Middle frontal gyrus (tissue), 1 donor: ENCODE measurements around the gene REEP5.
"Not testable (repeated sequence)": the region's sequence is repeated elsewhere in the genome, so short reads cannot be mapped to it uniquely, and the experiment has no call there.

Experiments
- DNase-seq: peaks from one replicate; pipeline ENCODE4 v3.0.0-alpha.2; 2015; ENCODE audit warnings: low spot score; ENCODE audit errors: extremely low spot score

The REEP5 gene

DNA sequence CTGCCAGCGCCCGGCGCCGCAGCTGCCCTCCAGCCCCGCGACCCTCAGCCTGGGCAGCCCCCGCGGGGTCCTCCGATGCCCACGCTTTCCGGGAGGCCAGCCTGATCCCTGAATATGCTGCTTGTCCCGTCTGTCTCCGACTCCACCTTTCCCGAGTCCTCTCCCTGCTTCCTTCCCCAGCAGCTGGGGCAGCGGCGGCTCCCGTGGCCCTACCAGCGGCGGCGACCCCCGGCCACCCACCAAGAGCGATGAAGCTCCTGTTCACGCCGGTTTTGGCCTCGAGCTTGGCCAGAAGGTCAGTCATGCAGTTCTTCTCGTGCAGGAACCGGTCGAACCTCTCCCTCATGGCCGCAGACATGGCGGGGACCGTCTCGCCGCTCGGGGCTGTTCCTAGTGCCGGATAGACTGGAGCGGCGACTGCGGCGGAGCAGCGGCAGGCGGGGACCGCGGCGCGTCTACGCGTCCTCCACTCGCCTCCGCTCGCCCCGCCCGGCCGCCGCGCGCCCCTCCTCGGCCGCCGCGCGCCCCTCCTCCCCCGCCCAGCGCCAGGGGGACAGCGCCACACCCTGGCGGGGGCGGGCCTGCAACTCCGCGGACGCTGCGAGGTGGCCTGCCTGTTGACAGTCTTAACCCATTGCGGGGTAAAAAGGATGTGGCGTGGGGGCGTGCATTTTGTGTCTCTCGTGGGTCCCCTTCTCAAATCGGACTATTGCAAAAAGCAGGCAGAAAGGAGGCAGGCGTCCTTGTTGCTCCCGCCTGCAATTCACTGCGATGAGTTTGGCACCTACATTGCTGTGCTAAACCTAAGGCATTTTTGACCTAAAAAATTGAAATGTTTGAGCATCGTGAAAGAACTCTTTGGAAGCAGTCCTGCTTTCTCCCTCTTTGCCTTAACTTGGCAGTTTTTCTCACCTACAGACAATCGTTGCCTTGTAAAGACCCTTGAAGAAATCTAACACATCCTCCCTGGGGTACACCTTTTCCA, at the start of gene REEP5:
Gene REEP5 (minus strand): TSS at position 395 of the 985 bp plus-strand sequence. CDS start 37 bp downstream, at position 358.
- DNase-seq, result peak; percentile 69

DNA sequence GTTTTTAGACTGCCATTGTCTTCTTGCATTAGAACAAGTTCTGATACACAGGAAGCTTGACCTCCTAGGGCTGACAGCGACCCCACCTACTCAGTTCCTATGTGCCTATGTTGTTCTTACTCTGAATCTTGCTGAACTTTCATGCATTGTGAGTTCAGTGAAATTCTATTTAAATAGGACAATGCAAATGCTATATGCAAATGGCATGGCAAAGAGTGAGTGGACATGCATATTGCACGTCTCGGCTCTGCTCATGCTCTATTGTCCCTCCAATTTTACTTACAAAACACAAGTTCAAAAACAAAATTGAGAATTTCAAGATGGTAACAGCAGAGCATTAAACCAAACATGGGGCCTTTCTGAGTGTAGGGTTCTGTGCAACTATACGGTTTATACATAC, 49.2 kb upstream of the REEP5 start:
- DNase-seq, result no peak

DNA sequence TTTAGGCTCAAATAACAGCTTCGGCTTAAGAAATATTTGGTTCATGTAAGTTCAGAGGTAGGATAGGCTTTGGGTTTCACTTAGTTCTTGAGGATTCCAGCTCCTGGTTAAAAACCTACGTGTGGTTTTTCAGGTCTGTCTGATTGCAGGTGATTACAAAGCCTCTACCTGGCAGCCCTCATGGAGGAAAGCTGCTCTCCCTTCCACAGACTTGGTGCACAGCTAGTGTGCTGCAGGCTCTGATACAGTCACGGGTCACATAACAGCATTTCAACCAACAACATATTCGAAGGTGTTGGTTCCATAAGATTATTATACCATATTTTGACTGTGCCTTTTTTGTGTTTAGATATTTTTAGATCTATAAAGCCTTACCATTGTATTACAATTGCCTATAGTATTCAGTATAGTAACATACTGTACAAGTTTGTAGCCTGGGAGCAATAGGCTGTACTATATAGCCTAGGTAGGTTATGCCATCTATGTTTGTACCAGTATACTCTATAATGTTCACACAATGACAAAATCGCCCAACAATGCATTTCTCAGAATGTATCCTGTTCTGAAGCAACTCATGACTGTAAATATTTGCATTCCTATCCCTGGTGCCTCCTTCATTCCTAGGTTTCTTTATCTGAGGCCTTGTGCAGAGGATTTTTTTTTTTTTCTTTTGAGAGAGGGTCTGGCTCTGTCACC, 46.5 kb upstream of the REEP5 start:
- no peak for DNase-seq

DNA sequence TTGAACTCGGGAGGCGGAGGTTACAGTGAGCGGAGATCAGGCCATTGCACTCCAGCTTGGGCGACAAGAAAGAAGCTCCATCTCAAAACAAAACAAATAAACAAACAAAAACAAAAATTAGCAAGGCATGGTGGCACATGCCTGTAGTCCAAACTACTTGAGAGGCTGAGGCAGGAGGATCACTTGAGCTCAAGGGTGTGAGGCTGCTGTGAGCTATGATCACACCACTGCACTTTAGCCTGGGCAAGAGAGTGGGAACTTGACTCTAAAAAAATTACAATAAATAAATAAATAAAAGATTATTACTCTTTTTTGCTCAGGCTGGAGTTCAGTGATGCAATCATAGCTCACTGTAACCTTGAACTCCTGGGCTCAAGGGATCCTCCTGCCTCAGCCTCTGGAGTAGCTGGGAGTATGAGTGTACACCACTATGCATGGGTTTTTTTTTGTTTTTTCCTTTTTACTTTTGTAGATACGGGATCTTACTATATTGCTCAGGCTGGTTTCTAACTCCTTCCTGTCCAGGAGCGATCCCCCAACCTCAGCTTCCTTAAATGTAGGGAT, 45.6 kb upstream of the REEP5 start:
- no peak for DNase-seq

DNA sequence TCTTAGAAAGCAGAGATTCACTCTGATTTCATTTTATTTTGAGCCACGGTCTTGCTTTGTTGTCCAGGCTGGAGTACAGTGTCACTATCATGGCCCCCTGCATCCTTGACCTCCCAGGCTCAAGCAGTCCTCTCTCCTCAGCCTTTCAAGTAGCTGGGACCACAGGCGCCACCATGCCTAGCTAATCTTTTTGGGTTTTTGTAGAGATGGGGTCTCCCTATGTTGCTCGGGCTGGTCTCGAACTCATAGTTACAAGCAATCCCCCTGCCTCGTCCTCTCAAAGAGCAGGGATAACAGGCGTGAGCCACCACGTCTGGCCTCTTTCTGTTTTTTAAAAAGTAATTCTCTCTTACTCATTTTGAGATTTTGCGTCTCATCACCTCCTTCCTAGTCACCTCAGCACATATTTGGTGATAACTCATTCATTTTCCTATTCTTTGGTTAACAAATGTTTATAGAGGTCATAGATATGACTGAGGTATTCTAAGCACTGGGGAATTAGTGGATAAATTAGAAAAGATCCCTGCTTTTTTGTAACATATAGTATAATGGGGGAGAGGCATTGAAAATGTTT, 43.8 kb upstream of the REEP5 start:
- DNase-seq, result no peak

DNA sequence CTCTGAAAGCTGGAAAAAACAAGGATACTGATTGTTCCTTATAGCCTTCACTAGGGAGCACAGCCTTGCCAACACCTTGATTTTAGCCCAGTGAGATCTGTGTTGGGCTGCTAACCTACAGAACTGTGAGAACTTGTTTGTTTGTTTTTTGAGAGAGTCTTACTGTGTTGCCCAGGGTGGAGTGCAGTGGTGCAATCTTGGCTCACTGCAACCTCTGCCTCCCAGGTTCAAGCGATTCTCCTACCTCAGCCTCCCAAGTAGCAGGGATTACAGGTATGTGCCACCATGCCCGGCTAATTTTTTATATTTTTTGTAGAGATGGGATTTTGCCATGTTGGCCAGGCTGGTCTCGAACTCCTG, 41.3 kb upstream of the REEP5 start:
- not testable (repeated sequence) for DNase-seq

DNA sequence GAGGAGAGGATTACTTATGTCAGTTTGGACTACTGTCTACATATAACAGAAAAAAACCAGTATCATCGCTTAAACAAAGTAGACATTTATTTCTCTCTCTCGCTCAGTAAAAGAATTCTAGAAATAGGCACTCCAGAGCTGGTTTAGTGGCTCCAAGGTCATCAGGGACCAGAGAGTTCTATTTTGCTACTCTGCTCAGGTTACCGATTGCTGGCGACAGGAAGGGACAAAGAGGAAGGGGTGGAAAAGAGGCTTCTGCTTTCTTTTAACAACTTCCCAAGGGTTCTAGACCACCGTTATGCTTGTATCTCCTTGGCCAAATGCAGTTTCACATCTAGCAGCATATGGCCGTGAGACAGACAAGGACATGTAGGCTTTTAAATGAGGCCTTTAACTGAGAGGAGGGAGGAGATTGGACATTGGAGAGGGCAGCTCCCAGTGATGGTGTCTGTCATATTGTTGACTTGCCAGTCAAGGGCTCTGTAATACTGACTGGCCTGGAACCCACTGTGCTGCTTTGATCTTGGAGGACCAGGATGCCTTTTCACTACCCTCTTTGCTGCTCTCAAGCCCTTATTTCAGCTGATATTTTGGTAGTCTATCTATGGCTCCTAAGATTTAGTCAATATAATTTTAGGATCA, 39.0 kb upstream of the REEP5 start:
- no peak for DNase-seq

DNA sequence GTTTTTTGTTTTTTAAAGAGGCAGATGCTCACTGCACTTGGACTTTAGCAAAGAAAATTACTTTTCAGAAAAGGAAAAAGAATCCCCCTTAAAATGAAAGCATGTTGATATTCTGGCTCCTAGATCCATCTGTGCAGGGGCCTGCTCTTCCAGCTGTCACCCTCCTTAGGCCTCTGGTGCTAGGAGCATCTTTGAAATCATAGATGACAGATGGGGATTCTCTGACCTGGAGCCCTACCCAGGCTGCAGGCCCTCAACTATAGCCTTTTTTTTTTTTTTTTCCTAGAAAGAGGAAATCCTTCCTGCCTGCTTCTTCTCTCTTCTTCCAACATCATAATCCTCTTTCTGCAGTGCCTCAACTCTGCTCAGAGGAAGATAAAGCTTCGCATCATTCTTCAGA, 38.3 kb upstream of the REEP5 start:
- DNase-seq, result no peak

DNA sequence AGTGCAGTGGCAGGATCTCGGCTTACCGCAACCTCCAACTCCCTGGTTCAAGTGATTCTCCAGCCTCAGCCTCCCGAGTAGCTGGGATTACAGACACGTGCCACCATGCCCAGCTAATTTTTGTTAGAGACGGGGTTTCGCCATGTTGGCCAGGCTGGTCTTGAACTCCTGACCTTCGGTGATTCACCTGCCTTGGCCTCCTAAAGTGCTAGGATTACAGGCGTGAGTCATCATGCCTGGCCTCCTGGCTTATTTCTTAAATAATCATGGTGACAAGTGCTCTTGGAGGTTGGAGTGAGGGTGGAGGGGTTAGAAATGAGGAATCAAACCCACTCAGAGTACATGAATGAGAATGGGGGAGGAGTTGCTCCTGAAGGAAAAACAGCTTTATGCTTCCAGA, 37.8 kb upstream of the REEP5 start:
- DNase-seq, result not testable (repeated sequence)

DNA sequence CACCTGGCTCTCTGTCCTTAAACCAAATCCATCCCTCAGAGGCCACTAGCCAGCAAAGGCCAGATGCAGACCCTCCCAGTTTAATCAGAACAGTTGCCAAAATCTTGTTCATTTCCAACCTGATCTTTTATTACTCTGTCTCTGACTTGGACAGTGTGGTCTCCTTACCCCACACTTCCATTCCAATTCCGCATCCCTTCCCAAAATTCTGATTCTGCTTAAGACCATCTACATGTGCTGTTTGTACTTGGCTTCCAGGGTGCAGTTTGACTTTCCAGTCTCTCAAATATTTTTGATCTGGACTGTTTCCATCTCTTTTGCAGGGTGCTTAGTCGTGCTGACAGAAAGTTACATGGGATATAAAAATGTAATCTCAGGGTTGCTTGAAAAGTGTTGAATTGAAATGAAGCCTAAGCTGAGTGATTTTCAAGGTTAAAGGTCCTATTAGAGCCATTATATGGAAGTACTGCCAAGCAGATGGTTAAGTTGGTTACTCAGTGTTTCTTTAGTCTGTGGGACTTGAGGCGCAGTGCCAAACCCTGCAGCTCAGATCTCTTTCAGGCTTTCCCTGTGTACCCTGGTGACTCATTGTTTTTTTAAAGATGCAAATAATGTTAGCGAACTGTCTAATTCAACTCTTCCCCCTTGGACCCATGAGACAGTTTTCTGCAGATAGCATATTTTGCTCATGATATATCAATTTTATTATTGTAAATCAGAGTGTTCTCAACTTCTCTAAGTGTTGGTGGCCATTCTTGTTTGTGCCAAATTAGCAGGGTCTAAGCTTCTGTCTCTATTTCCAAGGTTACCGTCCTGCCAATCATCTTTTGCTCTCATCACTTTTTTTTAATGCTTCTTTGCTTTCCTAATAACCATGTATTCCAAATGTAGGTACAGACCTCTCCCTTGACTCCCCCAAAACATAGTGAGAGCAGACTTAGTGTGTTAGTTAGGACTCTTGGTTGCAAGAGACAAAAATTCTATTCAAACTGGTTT, 36.4 kb upstream of the REEP5 start:
- DNase-seq, result no peak

DNA sequence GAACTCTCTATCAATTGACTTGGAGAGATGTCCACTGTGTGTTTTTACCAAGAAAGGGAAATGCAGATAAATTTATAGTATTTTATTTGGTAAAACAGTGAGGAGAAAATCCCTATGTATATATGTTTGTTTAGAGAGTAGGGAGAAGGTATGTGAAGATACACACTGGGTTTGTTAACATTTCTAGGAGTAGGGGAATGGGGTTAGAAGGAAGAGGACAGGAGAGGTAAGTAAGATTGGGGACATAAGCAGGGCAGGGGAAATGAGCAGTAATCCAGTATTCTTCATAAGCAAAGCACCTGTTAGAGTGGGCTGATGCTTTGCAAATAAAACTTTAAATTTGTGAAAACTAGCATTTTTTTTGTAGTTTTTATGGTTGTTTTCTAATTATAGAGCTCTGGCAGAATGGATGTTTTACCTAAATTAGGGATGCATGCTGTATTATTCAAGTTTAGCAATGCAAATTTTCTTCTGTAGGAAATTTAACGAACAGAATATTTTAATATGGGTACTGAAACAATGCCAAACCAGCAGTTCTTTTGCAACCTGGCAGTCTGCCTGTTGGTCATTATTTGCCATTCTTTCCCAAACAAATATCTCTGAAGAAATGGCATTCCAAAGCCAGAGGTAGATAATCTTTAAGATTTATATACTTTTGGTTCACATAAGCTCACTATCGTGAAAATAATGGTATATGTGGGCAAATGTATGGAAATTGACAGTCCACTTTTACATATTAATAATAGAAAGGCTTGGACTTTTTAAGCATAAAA, 35.2 kb upstream of the REEP5 start:
- no peak for DNase-seq

DNA sequence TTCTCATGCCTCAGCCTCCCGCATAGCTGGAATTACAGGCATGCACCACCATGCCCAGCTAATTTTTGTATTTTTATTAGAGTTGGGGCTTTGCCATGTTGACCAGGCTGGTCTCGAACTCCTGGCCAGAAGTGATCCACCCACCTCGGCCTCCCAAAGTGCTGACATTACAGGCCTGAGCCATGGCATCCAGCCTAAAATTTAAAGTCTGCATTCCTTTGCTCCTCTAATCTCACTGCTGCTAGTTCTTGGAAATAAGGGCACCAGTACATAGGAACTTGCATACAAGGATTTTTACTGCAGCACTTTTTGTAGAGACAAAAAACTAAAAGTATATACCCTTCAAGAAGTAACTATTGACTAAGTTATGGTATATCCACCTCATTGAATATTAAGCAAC, 34.6 kb upstream of the REEP5 start:
- DNase-seq, result no peak

DNA sequence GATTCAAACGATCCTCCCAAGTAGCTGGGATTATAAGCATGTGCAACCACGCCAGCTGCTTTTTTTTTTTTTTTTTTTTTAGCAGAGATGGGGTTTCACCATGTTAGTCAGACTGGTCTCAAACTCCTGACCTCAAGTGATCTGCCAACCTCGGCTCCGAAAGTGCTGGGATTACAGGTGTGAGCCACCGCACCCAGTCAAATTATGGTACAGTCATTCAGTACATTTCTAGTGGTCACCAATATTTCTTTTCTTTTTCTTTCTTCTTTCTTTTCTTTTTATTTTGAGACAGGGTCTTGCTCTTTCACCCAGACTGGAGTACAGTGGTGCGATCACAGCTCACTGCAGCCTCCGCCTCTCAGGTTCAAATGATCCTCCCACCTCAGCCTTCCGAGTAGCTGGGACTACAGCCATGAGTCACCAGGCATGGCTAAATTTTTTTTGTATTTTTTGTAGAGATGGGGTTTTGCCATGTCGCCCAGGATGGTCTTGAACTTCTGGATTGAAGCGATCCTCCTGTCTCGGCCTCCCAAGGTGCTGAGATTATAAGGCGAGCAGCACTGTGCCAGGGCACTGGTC, 29.2 kb upstream of the REEP5 start:
- DNase-seq, result no peak

DNA sequence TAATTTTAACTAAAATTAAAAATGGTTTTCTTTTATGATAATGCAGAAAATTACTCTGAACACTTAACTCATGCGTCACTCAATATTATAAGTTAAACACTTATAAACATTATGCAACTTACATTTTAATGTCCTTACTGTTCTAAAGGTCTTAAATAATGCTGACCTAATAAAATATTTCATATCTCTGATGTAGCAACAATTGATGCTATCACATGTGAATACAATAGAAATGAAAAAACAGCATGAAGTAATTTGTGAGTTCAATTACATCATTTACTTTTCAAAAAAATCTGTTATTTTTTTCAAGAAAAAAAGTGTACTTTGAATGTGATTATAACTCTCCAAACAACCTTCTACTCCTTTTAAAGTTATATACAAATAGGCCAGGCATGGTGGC, 26.4 kb upstream of the REEP5 start:
- DNase-seq, result no peak

DNA sequence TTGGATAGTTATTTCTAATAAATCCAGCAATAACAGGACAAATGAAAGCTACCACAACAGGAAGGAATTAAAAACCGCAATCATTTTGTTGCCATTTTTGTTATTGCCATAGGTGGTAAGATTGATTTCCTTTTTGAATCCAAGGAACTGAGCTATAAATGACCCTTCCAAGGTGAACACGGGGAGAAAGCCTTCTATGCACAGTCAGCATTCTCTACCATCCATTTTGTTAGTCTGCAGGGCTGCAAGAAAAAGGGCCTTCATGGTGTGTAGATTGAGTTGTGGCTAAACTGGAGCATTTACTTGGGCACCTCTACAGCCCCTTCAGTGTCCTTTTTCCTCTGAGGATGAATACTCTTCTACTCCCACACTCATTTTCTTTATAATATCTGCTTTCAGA, 18.6 kb upstream of the REEP5 start:
- DNase-seq, result no peak

DNA sequence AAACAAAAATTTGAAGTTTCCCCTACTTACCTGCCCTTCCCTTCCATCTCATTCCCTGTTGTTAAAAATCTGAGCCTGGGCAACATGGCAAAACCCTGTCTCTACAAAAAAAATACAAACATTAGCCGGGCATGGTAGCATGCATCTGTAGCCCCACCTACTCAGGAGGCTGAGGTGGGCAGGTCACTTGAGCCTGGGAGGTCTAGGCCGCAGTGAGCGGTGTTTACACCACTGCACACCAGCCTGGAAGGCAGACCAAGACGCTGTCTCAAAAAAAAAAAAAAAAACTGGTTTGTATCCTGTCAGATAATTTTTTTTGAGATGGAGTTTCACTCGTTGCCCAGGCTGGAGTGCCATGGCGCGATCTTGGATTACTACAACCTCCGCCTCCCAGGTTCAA, 16.3 kb upstream of the REEP5 start:
- no peak for DNase-seq

DNA sequence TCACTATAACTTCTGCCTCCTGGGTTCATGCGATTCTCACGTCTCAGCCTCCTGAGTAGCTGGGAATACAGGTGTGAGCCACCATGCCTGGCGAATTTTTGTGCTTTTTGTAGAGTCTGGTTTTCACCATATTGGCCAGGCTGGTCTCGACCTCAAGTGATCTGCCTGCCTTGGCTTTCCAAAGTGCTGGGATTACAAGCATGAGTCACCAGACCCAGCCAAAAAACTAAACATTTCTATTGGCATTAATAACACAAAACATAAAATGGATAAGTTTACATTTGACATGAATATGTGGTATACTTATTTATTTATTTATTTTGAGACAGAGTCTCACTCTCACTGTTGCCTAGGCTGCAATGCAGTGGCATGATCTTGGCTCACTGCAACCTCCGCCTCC, 13.6 kb upstream of the REEP5 start:
- DNase-seq, result no peak

DNA sequence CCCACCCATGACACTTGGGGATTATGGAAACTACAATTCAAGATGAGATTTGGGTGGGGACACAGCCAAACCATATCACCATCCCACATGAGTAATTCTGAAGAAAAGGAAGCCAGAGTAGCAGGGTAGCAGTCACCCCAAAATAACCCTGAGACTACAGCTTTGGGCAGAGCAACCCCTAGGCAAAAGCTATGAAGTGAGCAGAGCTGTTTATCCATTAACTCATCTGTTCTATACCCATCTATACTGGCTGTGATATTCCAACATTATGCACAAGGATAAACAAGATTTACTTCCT, 12.3 kb upstream of the REEP5 start:
- no peak for DNase-seq

DNA sequence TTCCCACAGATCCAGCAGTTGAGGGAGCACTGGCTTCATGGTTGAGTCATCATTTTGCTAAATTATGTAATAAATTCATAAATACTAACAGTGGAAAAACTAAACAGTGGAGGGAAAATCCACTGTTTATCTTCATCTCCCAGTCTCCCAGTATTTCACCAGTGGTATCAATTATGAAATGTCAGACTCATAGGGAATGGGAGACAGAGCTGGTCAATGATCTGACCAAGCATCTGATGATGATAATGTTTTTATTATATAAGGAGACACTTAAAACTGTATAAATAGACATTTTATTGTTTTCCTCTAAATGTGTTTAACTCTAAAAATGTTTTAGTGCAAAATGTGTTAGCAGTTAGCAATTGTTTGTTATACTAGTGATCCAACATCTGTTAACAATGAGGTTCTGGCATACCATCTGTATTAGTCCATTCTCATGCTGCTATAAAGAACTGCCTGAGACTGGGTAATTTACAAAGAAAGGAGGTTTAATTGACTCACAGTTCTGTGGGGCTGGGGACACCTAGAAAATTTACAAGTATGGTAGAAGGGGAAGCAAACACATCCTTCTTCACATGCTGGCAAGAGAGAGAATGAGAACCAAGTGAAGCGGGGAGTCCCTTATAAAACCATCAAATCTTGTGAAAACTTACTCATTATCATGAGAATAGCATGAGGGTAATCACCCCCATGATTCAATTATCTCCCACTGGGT, 11.8 kb upstream of the REEP5 start:
- no peak for DNase-seq
